T1000 (cell line): ENCODE results near the gene MAML2.

Experiments
- DNase-seq: peaks from one replicate; lab custom pipeline; 2025; ENCODE audit warnings: mixed read lengths; lab: John Stamatoyannopoulos, UW

Gene MAML2

DNA sequence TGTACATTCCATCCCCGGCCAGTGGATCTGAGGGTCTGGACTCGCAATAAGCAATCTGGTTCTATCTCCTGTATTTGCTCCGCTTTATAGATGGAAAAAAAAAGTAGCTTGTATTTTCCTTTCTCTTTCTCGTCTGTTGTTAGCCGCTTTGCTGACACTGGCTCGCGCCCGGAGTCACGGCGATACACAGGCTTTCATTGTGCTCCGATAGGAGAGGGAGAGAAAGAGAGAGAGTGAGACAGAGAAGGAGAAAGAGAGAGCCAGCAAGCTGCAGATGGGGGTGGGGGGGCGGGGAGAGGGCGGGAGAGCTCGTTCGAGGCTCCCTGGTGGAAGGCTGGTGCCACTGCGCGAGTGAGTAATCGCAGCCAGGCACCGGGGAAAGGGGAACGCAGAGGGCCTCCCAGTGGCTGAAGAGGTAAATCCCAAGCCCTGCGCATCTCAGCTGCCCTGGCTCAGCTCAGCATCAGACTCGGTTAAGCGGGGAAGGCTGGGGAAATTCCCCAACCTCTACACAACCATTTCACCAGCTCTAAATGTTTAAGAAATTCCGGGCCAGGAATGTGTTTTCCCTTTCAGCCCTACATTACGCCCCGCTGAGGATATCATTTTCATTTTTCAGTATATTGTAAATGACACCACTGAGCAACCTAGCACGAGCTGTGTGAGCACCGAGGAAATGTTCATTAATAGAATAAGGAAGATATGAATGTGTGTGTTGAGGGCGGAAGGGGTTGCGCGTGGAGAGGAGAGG is at the start of gene MAML2:
Gene MAML2 (minus strand): TSS at position 235 of the 751 bp plus-strand sequence. CDS start 1,300 bp downstream, outside the sequence.
- peak; percentile 73 for DNase-seq

GRCh38 chr11:96391698-96392307 is 48.8 kb upstream of the MAML2 start:
- no peak for DNase-seq

DNA sequence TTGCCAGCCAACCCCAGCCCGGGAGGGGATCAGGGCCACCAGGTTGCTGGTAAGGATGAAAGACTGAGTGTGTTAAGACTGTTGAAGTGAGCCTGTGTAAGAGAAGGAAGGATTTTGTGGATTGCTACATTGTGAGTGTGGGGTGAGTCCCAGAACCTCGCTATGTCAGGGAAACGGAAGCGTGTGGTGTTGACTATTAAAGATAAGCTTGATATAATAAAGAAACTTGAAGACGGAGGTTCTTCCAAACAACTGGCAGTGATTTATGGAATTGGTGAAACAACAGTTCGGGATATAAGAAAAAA is 47.4 kb upstream of the MAML2 start:
- DNase-seq: no peak

GRCh38 chr11:96389720-96390487 is 46.9 kb upstream of the MAML2 start, which contains the start of the genes CCDC82 and JRKL:
Gene CCDC82 (minus strand): TSS chr11:96389912. CDS start chr11:96384747, 5,165 bp downstream.
Gene JRKL (plus strand): TSS chr11:96390013. CDS start chr11:96390650, 637 bp downstream.
- DNase-seq: peak; percentile 78

- no peak for DNase-seq
These were observed 46.1 kb upstream of the MAML2 start for GRCh38 chr11:96388891-96389719.

DNA sequence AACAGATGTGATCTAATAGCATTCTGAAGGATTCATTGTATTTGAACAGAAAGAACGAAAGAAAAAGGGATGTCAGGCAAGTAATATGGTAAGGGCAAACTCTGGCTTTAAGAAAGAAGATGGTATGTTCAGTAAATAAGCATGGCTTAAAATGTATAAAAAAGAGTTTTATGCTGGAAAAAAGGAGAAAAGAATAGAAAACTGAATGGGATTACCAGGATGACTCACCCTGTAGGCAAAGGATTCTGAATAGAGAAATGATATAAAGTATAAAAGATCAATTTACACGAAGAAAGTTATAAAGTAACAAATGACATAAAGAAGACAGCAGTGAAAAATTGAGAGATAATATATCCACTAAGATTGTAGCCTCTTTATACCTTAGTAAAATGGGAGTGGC is 42.2 kb upstream of the MAML2 start:
- no peak for DNase-seq

DNA sequence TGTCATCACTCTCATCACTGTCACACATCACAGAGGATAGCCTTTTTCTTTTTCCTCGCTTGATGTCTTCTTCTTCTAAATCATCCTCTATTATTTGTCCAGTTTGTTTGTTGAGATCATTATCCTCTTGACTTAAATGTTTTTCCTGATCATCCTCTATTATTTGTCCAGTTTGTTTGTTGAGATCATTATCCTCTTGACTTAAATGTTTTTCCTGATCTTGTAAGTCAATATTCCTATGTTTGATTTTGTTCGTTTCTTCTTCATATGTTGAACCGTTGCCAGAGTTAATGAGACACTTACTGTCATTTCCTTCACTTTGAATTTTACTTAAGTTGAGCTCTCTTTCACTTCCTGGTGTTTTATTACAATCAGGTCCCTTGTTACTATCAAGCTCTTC is 41.2 kb upstream of the MAML2 start:
- no peak for DNase-seq

GRCh38 chr11:96376796-96377195 is 33.8 kb upstream of the MAML2 start:
- DNase-seq: no peak

GRCh38 chr11:96373826-96374225 is 30.8 kb upstream of the MAML2 start:
- no peak for DNase-seq

DNA sequence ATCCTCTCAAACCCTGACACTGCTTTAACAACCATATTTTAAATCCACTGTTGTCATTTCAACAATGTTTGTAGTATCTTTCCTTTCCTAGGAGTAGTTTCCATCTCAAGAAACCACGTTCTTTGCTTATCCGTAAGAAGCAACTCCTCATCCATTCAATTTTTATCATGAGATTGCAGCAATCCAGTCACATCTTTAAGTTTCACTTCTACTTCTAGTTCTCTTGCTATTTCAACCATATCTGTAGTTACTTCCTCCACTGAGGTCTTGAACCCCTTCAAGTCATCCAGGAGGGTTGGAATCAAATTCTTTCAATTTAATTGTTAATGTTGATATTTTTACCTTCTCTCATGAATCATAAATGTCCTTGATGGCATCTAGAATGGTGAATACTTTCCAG is 24.3 kb upstream of the MAML2 start:
- no peak for DNase-seq

DNA sequence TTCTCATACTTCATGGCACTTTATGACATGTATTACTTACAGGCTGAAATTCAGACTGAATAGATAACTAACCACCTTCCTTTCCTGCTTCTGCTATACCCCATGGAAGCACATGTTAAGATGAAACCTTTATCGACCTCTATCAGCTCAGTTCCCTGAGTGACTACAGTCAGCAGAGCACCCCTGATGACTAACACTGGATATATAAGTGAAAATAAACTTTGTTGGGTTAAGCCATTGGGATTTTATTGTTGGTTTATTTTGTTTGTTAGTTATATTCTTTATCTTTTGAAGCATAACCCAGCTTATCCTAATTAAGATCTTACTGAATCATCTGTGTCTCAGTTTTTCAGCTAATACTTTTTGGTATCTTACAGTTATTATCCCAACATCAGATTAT is 23.0 kb upstream of the MAML2 start:
- DNase-seq: no peak

DNA sequence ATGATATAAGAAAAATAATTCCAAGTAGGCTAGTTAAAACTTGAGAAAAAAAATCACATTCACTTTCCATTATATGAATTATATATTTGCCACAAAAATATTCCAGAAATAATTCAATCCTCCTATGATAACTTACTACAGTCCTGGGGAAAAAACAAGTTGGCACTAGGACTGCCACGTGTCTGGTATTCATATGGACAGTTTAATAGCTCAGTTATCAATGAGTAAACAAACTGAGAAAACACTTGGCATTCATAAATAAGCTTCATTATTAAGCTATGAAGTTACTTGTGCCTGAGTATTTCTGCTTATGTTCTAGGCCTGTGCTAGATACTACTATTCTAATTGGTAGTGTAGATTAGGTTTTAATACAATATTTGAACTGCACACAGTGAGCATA is 22.5 kb upstream of the MAML2 start:
- DNase-seq: no peak

- no peak for DNase-seq
These were observed 18.8 kb upstream of the MAML2 start for GRCh38 chr11:96361778-96362177.

DNA sequence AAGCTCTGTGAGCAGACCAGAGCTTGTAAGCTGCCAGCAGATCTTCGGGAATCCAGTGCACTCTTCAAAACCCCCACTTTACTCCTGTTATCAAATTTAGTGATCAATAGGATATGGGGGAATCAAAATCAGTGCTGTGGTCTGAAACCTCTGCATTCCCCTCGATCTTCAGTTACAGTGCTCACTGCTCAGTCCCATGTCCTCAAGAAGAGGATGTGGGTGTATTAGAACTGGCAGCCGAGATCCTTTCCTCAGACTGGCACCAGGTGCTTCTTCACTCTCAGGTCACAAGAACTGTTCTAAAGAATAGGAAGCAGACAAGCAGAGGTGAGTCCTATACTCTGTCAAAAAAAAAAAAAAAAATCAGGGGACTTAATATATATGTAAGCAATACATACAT is 15.3 kb upstream of the MAML2 start:
- DNase-seq: no peak

GRCh38 chr11:96357794-96358193 is 14.8 kb upstream of the MAML2 start:
- DNase-seq: no peak

DNA sequence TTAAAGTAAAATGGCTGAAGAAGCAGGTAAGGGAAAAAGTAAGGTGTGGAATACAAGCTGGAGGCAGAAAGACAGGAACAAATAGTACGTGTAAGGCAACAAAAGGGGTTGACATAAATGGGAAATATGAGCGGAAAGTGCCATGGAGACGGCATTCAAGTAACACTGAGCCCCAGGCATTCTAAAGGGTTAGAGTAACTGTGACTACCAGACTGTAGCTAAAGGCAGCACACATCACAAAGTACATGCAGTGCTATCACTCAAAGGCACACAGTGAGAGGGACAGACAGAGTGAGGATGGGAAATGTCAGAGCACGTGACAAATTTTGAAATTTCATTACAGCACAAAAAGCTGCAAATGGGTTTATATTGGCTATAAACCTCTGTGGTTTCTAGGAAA is 13.9 kb upstream of the MAML2 start:
- no peak for DNase-seq

- DNase-seq: no peak
These were observed 708 bp downstream of the MAML2 start for GRCh38 chr11:96342014-96342960.

GRCh38 chr11:96341211-96342013 is 1.6 kb downstream of the MAML2 start:
- DNase-seq: no peak

GRCh38 chr11:96340555-96340885 is 2.5 kb downstream of the MAML2 start:
- DNase-seq: no peak
